ENCODE results near the gene JAZF1. TPM values are rescaled to one million over a fixed set of nuclear protein-coding genes. Genes with fewer than 3 reads are reported as not detected.

Gene JAZF1
- polyA plus RNA-seq, 1 experiment = 11.6 TPM

- ChIA-PET CTCF (no interaction called here), POLR2A (no interaction called here)
- Histone ChIP-seq H3K4me3 (ENCODE audit: low read depth, low read length) (no peak overlapping the region), H3K36me3 (ENCODE audit: control insufficient read depth, insufficient read depth, low read length) (no peaks in the 10 kb centered on the region), H3K27me3 (ENCODE audit: control insufficient read depth, insufficient read depth, low read length) (no peaks in the 10 kb centered on the region)
- no peak for DNase-seq (ENCODE audit: low read depth)
- TF ChIP-seq CTCF (IDR thresholded peaks at IDR 0.05; ENCODE audit: insufficient read depth, low read depth, low read length) = no peak
Observed at GRCh38 chr7:27958933-27959548, 221.6 kb downstream of the JAZF1 start.

- no peaks in the 10 kb centered on the region for H3K36me3 ChIP-seq (ENCODE audit: control insufficient read depth, insufficient read depth, low read length)
- CTCF ChIA-PET = no interaction called here
- no peaks in the 10 kb centered on the region for H3K27me3 ChIP-seq (ENCODE audit: control insufficient read depth, insufficient read depth, low read length)
- DNase-seq (ENCODE audit: low read depth) = no peak
- no peak for TF ChIP-seq CTCF (IDR thresholded peaks at IDR 0.05; ENCODE audit: insufficient read depth, low read depth, low read length)
- POLR2A ChIA-PET = no interaction called here
- no peak overlapping the region for H3K4me3 ChIP-seq (ENCODE audit: low read depth, low read length)
Observed at GRCh38 chr7:27955596-27955995, 225.0 kb downstream of the JAZF1 start.

DNA sequence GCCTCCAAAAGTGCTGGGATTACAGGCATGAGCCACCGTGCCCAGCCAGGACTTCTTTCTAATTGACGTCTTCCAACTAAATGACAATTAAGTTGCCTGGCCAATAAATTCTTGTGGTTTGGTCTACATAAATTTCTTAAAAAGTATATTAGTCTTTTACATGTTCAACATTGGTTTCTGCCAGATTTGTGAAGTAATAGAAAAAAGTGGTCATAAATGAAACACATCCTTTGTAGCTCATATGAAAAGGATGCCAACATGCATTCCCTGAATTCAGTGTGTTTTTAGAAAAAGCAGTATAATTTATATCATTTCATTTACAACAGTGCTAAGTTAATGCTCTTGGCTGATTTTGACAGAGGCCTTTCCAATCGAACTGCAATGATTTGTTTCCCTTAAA, 225.6 kb downstream of the JAZF1 start:
- CTCF ChIA-PET = interaction anchor here (0.9 kb wide), 1 partner anchor 58 kb away, joined by 3 read pairs; no protein-coding TSS in a partner anchor
- H3K27me3 ChIP-seq (ENCODE audit: control insufficient read depth, insufficient read depth, low read length) = no peaks in the 10 kb centered on the region
- POLR2A ChIA-PET = no interaction called here
- no peak overlapping the region for H3K4me3 ChIP-seq (ENCODE audit: low read depth, low read length)
- H3K36me3 ChIP-seq (ENCODE audit: control insufficient read depth, insufficient read depth, low read length) = no peaks in the 10 kb centered on the region
- DNase-seq (ENCODE audit: low read depth) = no peak
- no peak for TF ChIP-seq CTCF (IDR thresholded peaks at IDR 0.05; ENCODE audit: insufficient read depth, low read depth, low read length)

- DNase-seq (ENCODE audit: low read depth) = no peak
- Histone ChIP-seq H3K36me3 (ENCODE audit: control insufficient read depth, insufficient read depth, low read length) (no peaks in the 10 kb centered on the region), H3K27me3 (ENCODE audit: control insufficient read depth, insufficient read depth, low read length) (no peaks in the 10 kb centered on the region), H3K4me3 (ENCODE audit: low read depth, low read length) (no peak overlapping the region)
- TF ChIP-seq CTCF (IDR thresholded peaks at IDR 0.05; ENCODE audit: insufficient read depth, low read depth, low read length) = no peak
- POLR2A ChIA-PET = interaction anchor here (0.5 kb wide), 1 partner anchor 75 kb away, joined by 3 read pairs; no protein-coding TSS in a partner anchor
- CTCF ChIA-PET = interaction anchor here (0.9 to 1.1 kb wide), 2 partner anchors 12 to 66 kb away, joined by 3 read pairs; no protein-coding TSS in a partner anchor
Observed at GRCh38 chr7:27953777-27954176, 226.8 kb downstream of the JAZF1 start.

GRCh38 chr7:27953361-27953760, 227.2 kb downstream of the JAZF1 start:
- no peak for DNase-seq (ENCODE audit: low read depth)
- POLR2A ChIA-PET = interaction anchor here (0.5 kb wide), 1 partner anchor 76 kb away, joined by 3 read pairs; no protein-coding TSS in a partner anchor
- no peak for TF ChIP-seq CTCF (IDR thresholded peaks at IDR 0.05; ENCODE audit: insufficient read depth, low read depth, low read length)

More at GRCh38 chr7:27953361-27953760, 227.2 kb downstream of the JAZF1 start:
- H3K4me3 ChIP-seq (ENCODE audit: low read depth, low read length) = no peak overlapping the region
- CTCF ChIA-PET = interaction anchor here (0.9 to 1.1 kb wide), 2 partner anchors 12 to 66 kb away, joined by 3 read pairs; no protein-coding TSS in a partner anchor
- H3K36me3 ChIP-seq (ENCODE audit: control insufficient read depth, insufficient read depth, low read length) = no peaks in the 10 kb centered on the region
- H3K27me3 ChIP-seq (ENCODE audit: control insufficient read depth, insufficient read depth, low read length) = no peaks in the 10 kb centered on the region

All from BJ (cell line).